NB4 (cell line): ENCODE measurements around the gene ZNF444.

ENCODE experiments used
- CTCF ChIP-seq: IDR thresholded peaks from one replicate; pipeline ENCODE4 v1.5.1; 2012; ENCODE audit warnings: low read depth, low read length
- MAX ChIP-seq: IDR thresholded peaks from 2 replicates; pipeline ENCODE4 v1.6.1; 2011; ENCODE audit warnings: low read depth, low read length
- POLR2A ChIP-seq: IDR thresholded peaks from 2 replicates; pipeline ENCODE4 v1.6.1; 2011; ENCODE audit warnings: mild to moderate bottlenecking; ENCODE audit not compliant: insufficient read length; ENCODE audit errors: extremely low read depth

GRCh38 chr19:56153507-56153906, 12.4 kb downstream of the ZNF444 start:
- TF ChIP-seq CTCF, result no peak
- no peak for TF ChIP-seq MAX
- TF ChIP-seq POLR2A, result no peak
